Superior temporal gyrus (tissue), 1 donor: ENCODE measurements around the gene ECSIT.
"Not testable (repeated sequence)": the region's sequence is repeated elsewhere in the genome, so short reads cannot be mapped to it uniquely, and the experiment has no call there.

Experiments
- DNase-seq: peaks from one replicate; pipeline ENCODE4 v3.0.0-alpha.2; 2016; ENCODE audit errors: extremely low spot score

Gene ECSIT

DNA sequence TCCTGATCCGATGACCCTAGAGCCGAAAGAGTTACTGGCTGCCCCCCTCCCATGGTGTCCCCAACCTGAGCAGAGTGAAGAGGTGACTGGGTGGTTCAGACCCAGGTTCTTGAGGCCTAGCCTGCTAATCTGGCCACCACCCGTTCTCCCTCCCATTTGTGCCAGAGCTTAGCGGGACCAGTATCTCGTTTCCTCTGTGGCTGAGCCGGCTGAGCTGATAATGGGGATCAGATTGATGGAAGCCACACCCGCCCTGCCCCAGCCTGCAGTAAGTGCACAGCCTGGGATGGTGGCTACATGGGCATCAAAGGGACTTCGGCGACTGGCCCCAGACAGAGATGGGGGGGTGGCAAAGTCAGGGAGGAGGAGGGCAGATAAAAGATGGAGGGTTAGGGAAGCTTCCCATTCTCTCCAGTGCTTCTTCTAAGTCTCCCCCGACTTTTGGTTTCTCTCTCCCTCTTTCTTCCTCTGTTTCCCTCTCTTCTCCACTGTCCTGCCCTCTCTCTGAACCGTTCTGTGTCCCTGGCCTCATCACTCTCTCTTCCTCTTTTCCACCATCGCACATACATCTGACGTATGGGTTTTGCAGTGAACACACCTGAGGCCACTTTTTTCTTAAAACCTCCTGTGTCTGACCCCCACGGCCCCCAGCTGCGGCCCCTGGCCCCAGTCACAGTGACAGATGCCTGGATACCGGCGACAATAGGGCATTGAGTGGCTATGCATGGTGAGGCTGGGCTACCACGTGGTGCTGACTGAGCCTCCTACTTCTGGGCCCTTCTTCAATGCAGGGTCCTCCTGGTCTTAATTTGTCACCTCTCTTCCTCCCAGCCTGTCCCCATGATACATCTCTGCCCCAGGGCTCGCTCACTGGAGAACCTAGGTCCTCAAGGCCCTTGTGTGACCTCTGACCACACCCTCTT lies 50.5 kb downstream of the ECSIT start:
- peak; percentile 65 for DNase-seq

DNA sequence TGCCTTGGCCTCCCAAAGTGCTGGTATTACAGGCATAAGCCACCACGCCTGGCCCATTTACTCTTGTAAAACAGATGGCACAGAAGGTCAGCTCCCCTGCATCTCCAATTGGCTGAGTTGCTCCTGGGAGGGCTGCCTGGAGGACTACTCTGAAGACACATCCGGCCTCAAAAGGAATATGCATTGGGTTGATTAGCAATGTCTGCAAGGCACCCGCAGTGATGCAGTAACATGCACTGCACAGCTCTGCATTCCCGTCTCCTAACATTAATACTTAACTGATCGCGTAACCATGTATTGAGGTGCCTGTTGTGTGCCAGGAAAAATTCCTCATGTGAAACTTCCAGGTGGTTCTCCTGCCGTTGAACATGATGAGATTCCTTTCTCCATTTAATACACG lies 53.1 kb downstream of the ECSIT start:
- DNase-seq: no peak

DNA sequence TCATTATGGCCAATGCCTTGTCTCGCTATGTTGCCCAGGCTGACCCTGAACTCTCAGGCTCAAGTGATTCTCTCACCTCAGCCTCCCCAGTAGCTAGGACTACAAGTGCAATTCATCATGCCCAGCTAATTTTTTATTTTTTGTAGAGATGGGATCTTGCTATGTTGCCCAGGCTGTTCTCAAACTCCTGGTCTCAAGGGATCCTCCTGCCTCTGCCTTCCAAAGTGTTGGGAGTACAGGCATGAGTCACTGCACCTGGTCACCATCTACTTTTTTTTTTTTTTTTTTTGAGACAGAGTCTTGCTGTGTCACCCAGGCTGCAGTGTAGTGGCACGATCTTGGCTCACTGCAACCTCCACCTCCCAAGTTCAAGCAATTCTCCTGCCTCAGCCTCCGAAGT lies 53.6 kb downstream of the ECSIT start:
- DNase-seq: not testable (repeated sequence)

GRCh38 chr19:11473725-11474124 lies 55.2 kb downstream of the ECSIT start:
- no peak for DNase-seq

- DNase-seq: not testable (repeated sequence)
These were observed 60.6 kb downstream of the ECSIT start for GRCh38 chr19:11468266-11468845.

DNA sequence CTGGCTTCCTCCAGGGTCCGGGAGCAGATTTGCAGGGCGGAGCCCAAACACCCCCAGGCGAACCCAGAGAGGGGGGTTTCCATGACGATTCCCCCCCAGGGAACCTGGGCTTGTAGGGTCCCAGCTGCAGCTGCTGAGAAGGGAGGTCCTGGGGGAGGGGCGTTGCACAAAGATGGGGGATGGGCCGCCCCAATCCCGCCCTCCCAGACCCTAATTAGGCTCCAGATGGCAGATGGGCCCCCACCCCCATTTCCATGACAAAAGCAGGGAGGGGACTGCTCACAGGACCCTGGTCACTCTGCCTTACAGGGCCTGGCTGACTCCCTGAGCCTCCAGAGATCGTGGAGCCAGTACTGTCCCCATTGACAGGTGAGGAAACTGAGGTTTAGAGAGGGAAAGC lies 63.3 kb downstream of the ECSIT start:
- DNase-seq: no peak

- no peak for DNase-seq
These were observed 64.3 kb downstream of the ECSIT start for GRCh38 chr19:11464333-11465265.

- DNase-seq: no peak
These were observed 65.5 kb downstream of the ECSIT start for GRCh38 chr19:11463391-11463790.

DNA sequence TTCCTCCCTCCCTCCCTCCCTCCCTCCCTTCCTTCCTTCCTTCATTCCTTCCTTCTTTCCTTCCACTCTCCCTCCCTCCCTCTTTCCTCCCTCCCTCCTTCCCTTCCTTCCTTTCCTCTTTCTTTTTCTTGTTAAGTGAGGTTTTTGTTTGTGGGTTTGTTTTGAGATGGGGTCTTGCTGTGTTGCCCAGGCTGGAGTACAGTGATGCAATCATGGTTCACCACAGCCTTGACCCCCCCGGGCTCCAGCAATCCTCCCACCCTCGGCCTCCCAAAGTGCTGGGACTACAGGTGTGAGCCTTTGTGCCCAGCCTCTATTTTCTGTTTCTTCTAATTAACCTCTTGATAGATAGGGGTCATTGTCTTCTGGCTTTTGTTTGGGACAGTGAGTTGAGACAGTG lies 67.5 kb downstream of the ECSIT start:
- no peak for DNase-seq

DNA sequence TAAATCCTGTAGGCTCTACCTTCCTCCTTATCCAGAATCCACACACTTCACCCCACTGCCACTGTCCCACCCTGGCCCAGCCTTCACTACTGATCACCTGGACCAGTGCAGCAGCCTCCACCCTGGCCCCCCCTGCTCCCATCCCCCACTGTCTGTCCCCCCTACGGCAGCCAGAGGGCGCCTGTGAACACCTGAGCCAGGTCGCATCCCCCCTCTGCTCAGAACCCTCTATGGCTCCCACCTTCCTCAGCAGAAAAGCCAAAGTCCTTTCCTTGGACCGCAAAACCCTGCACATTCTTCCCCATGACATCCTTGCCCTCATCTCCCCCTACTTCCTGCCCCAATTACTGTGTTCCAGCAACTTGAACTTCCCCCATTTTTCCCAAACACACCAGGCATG lies 68.7 kb downstream of the ECSIT start:
- DNase-seq: no peak

GRCh38 chr19:11458912-11459311 lies 70.0 kb downstream of the ECSIT start:
- DNase-seq: not testable (repeated sequence)

- DNase-seq: no peak
These were observed 70.6 kb downstream of the ECSIT start for GRCh38 chr19:11458236-11458900.

DNA sequence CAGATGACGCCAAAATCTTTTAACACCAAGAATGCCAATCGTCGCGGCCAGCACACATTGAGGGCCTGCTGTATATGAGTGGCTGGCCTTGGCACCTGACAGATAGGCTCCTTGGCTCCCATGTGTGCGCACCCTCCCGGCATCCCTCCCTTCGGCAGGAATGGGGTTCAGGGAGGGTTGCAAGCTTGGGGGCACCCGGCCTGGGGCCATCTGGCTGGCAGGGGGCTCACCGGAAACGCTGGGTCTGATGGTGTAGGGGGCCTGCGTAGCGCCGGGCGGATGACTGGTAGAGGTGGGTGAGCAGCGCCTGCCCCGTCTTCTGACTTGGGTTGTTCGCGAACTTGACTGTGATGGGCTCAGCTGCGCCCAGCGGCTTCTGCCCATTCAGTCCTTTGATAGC lies 71.1 kb downstream of the ECSIT start:
- DNase-seq: no peak

- DNase-seq: peak; percentile 86
These were observed 71.8 kb downstream of the ECSIT start for GRCh38 chr19:11457115-11457514.

GRCh38 chr19:11456659-11457058 lies 72.3 kb downstream of the ECSIT start:
- no peak for DNase-seq
